ENCODE results near the gene ASB9. TPM values are rescaled to one million over a fixed set of nuclear protein-coding genes. Genes with fewer than 3 reads are reported as not detected.

Gene ASB9, protein sequence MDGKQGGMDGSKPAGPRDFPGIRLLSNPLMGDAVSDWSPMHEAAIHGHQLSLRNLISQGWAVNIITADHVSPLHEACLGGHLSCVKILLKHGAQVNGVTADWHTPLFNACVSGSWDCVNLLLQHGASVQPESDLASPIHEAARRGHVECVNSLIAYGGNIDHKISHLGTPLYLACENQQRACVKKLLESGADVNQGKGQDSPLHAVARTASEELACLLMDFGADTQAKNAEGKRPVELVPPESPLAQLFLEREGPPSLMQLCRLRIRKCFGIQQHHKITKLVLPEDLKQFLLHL
- 0.43 and 0.54 TPM in 2 replicates for total RNA-seq

DNA sequence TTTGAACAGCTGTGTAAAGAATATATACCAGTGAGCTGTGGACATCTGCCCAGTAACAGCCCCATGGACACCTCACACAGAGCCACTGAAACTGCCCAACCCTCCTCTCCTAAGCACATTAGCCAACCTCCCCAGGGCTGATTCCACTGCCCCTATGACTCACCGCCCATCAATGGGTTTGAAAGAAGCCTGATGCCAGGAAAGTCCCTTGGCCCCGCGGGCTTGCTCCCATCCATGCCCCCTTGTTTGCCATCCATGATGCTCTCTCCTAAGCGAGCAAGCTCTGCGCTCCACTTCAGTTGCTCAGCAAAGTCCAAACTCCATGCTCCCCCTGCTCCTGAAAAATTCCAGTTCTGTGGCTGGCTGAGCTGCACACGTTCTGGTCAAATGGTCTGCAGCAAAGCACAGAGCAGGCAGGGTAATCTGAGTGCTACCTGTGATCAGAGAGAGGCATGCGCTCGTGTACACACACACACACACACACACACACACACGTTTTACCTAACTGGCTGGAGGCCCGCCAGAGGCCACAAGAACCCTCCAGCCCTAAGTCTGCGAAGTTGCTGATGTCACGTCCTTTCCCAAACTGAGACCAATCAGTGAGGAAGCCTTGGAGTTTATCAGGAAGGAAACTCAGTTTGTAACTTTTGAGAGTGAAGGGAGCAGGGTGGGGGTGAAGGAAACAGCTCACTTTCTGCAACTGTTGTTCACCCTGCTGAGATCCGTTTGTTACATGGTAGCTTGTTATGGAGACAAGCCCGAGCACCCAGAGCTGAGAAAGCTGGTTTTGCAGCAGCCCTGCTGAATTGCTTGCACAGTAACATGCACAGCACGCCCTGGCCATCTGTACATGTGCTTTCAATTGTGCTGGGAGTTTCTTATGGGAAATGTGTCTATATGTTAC lies at the start of gene ASB9:
ASB9 (minus strand) TSS at position 466 of the 904 bp plus-strand sequence; CDS start at position 257, 209 bp downstream.

DNA sequence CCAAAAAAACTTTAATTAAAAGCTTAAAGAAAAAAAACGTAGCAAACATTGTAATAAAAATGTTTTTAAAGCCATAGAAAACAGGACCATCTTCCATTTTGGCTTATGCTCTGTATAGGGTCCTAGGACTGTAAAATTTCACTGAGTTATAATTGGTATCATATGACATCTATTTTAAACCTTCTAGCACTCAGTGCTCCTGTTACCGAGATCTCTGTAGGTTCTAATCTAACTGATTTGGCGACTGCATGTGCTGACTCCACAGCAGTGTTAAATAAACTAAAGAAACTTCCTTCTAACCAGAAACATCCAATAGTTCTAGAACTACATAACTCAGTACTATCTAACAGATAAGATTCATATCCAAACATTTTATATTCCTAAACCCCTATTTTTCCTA lies 45.6 kb upstream of the ASB9 start, which contains the start of gene ASB11:
ASB11 (minus strand) TSS at position 132 of the 400 bp plus-strand sequence; CDS start at position 97, 35 bp downstream.

Other genes starting within 250 kb of the ASB9 start
- gene ASB11, start 45.6 kb upstream of the ASB9 start, total RNA-seq: not detected in 2 replicates
- 9.2 and 9.4 TPM in 2 replicates for gene PIGA, start 65.4 kb upstream of the ASB9 start, total RNA-seq
- 0.11 and 0.17 TPM in 2 replicates for gene VEGFD, start 114.3 kb upstream of the ASB9 start, total RNA-seq
- gene PIR, start 223.2 kb upstream of the ASB9 start, total RNA-seq: 71.6 and 76.5 TPM in 2 replicates
- 82.4 and 132 TPM in 2 replicates for gene BMX, start 230.7 kb upstream of the ASB9 start, total RNA-seq

All from dermis lymphatic vessel endothelial cell (primary cell).